VCaP (cell line): Measurements from ENCODE around the gene DISC1.
A peak's percentile ranks its signal among the peaks of the same experiment; 100 is the strongest.

Experiments
- H3K27ac ChIP-seq: fragments of 450-650 bp; 2 replicates; pipeline ENCODE4 v1.5.1; 2017
- CTCF ChIP-seq: fragments of 450-650 bp; conservative IDR thresholded peaks from 2 replicates; pipeline ENCODE4 v1.5.1; 2017; ENCODE audit warnings: mild to moderate bottlenecking, moderate library complexity

Gene DISC1

GRCh38 chr1:231767471-231767870 lies 140.9 kb downstream of the DISC1 start:
- TF ChIP-seq CTCF = no peak
- no peak overlapping the region for H3K27ac ChIP-seq

- H3K27ac ChIP-seq = no peak overlapping the region
- no peak for TF ChIP-seq CTCF
Measured at GRCh38 chr1:231768416-231768815, 141.8 kb downstream of the DISC1 start.

- no peak for TF ChIP-seq CTCF
- no peak overlapping the region for H3K27ac ChIP-seq
Measured at GRCh38 chr1:231770506-231771175, 144.1 kb downstream of the DISC1 start.

- H3K27ac ChIP-seq = no peak overlapping the region
- no peak for TF ChIP-seq CTCF
Measured at GRCh38 chr1:231774719-231775335, 148.2 kb downstream of the DISC1 start.

- H3K27ac ChIP-seq = peak overlapping the region; percentile 76; the same call in 1 of the 2 replicates
- no peak for TF ChIP-seq CTCF
Measured at GRCh38 chr1:231776010-231776756, 149.6 kb downstream of the DISC1 start.

GRCh38 chr1:231776757-231777062 lies 150.1 kb downstream of the DISC1 start:
- no peak for TF ChIP-seq CTCF
- H3K27ac ChIP-seq = peak overlapping the region; percentile 76

- H3K27ac ChIP-seq = peak overlapping the region; percentile 76
- TF ChIP-seq CTCF = no peak
Measured at GRCh38 chr1:231778009-231778719, 151.6 kb downstream of the DISC1 start.
